Measurements from ENCODE around the gene ALDH3A2.
A peak's percentile ranks its signal among the peaks of the same experiment; 100 is the strongest.

ALDH3A2 gene

GRCh38 chr17:19717031-19717360 is 68.4 kb downstream of the ALDH3A2 start:
- DNase-seq: no peak

GRCh38 chr17:19717411-19717908 is 68.9 kb downstream of the ALDH3A2 start:
- DNase-seq: no peak

- DNase-seq: no peak
These were observed 69.6 kb downstream of the ALDH3A2 start for GRCh38 chr17:19718041-19718612.

- no peak for DNase-seq
These were observed 70.2 kb downstream of the ALDH3A2 start for GRCh38 chr17:19718613-19719354.

- DNase-seq: no peak
These were observed 71.0 kb downstream of the ALDH3A2 start for GRCh38 chr17:19719355-19720209.

- DNase-seq: no peak
These were observed 71.6 kb downstream of the ALDH3A2 start for GRCh38 chr17:19720210-19720475.

GRCh38 chr17:19720631-19721426 is 72.3 kb downstream of the ALDH3A2 start:
- no peak for DNase-seq

- no peak for DNase-seq
These were observed 75.4 kb downstream of the ALDH3A2 start for GRCh38 chr17:19723964-19724363.

DNA sequence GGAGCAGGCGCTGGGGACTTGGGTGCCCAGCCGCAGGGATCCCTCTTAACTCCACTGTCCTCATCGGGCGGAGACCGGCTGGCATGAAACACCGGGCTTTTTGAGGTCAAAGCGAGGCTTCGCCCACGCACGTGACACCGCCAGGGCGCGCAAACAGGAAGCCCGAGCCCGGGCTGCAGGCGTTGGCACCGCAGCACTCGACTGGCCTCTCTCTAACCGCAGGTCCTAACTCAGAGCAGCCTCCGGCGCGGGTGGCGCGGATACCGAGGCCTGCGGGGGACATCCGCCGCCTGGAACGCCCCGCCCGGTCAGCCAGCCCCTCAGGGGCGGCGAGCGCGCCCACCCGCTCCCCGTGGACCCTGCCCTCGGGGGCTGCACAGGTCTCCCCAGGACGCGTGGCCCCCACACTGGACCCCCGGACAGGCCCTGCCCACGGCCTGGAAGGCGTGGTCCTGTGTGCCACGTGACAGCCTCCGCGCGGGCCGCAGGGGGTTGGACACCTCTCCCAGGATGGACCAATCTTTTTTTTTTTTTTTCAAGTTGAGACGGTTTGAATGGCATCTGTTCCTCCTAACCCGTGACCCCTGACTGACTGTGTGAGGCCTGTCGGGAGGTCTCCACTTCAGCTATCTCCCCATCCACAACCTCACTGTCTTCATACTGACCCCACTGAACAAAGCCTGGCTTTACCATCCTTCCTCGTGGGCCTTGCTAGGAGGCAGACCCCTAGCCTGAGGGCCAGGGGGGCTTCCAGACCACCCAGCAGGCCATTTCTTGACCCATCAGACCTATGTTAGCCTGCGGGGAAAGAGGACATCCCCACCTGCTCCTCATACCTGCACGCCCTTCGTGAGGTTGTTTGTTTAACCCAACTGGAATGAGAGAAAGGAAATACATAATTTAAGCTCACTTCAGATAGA is 76.2 kb downstream of the ALDH3A2 start:
- peak in 3 of 5 experiments; percentile 34 to 69 (median 36) for DNase-seq

DNA sequence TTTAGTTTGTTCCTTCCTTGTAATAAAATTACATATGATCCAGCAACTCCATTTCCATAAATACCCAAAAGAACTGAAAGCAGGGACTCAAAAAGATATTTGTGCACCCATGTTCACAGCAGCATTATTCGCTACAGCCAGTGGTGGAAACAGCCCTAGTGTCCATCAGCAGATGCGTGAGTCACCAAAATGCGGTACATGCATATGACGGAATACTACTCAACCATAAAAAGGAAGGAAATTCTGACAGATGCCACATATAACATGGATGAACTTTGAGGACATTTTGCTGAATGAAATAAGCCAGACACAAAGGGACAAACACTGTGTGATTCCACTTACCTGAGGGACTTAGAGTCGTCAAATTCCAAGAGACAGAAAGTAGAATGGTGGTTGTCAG is 76.9 kb downstream of the ALDH3A2 start:
- no peak for DNase-seq

- no peak for DNase-seq
These were observed 78.3 kb downstream of the ALDH3A2 start for GRCh38 chr17:19726631-19727376.
